GM18867 (cell line): Measurements from ENCODE around the gene THRB.
"Not testable (repeated sequence)": the region's sequence is repeated elsewhere in the genome, so short reads cannot be mapped to it uniquely, and the experiment has no call there.

Experiments
- ATAC-seq: cut with Tn5 transposase; IDR thresholded peaks from one replicate; pipeline ENCODE4 v1.9.1; 2021; ENCODE audit warnings: mild to moderate bottlenecking, moderate library complexity; ENCODE audit not compliant: unreplicated experiment

Gene THRB

DNA sequence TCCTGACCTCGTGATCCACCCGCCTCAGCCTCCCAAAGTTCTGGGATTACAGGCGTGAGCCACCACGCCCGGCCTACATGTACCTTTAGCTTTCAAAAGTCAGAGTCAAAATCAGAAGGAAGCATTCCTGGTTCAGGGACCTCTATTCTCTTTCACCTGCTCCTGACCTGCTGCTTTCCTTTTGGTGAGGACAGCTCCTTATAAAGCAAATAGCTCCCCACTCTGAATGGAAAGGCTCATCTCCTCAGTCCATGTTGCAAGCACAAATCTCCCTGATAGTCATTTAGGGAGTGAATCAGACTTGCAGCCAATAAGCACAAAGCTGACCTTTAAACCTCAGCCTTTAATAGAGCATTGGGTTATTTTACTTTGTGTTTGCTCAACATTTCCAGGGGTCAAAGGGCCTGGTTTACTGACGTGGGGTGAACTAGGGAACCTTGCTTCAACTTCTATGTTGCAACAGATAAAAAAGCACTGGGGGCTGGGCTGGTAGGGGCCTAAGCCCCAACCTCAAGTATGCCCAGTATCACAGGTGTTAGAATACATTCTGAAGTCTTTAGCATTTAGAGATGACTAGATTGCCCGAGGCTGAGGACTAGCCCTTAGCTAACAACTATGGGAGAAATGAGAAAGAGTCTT lies 43.1 kb downstream of the THRB start:
- no peak for ATAC-seq

DNA sequence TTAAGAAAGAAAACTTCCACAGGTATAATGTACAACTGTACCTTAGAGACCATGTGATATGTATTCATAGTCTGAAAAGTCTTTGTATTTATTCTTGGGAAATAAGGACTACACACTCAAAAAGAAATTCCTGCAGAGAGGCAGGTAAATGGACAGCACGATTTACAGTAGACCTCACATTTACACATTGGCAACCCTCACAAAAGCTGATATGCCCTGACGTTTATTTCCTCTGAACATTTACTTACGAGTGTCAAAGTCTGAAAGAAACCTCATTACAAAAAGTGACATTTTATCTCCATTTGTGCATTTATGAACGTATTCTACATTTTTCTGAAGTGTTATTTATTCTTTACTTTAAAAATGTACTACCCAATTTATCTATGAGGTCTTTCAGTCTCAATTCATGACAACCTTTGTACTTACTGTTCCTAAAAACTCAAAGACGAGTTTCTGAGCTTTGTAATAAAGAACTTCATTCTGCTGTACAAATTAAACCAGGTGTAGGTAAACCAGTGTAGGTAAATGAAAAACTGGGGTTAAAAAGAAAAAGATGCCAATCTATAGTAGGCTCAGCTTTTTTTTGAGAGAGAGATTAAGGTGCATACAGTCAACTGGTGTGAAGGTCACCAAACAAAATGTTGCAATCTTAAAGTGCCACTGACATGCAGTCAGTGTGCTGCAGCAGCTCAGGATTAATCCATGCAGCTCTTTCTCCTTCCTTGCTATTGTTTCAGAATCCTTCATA lies 44.3 kb downstream of the THRB start:
- ATAC-seq: no peak

DNA sequence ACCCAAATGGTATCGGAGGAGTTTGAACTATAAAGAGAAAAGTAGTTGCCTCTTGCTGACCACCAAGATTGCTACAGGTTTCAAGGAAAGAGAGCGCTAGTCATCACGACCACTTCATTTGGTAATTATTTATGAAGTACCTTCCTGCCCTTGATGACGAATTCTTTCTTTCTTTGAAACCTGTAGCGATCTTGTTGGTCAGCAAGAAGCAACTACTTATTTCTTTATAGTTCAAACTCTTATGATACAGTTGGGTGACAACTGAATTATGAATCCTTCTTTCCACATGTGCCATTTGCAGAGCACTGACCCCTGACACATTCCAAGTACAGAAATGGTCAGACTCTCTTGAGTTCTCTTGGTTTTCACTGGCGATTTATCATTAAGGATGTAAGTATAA lies 46.8 kb downstream of the THRB start:
- ATAC-seq: no peak

DNA sequence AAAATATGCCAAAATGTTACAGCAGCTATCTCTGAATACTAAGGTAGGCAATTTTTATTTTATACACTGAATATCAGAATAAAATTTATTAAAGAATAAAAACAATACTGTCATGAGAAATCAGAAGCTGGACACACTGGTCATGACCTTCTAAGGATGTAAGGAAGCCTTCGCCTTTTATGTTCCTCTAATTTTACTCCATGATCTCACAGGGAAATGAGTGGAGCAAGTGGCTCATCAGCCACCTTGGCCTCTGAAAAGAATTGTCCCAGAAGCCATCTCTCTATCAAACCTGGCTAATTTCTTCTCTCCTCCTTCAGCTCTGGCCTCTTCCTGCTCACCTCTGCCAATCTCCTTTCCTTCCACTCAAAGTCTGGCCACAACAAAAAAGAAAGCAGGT lies 48.6 kb downstream of the THRB start:
- no peak for ATAC-seq

DNA sequence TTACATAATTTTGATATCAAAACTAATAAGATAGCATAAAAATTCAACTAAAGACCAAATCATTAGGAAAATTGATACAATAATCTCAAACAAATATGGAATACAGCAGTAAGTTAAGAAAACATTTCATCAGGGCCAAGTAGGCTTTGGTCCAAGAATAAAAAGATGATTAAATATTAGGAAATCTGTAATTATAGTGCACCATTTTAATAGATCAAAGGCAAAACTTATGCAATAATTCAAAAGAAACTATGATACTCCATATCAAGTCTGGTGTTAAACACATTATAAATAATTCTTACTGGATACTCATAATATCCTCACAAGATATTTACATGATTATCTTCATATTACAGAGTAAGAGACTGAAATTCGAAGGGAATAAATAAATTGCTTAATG lies 51.2 kb downstream of the THRB start:
- ATAC-seq: no peak

DNA sequence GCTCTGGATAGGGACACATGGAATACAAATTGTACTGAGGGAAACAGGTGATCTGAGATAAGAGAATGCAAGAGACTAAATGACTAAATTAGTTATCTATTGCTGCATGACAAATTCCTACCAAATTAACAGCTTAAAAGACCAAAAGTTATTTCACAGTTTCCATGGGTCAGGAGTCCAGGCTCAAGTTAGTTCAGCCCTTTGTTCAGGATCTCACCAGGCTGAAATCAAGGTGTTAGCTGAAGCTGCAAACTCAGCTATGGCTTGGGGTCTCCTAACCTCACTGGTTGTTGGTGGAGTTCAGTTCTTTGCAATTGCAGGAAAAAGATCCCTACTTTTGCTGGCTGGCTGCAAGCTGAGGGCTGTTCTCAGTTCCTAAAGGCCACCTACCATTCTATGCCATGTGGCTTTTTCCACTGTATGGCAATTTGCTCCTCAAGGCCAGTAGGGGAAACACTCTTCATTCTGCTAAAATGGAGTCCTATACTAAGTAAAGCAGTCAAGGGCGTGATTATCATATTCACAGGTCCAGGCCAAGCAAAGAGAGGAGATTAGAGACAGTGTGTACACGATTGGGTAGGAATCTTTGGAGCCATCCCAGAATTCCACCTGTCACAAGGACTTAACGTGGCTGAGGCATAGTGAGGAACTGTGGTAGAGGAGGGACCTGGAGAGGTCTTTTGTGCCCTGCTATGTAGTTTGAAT lies 53.7 kb downstream of the THRB start:
- no peak for ATAC-seq

DNA sequence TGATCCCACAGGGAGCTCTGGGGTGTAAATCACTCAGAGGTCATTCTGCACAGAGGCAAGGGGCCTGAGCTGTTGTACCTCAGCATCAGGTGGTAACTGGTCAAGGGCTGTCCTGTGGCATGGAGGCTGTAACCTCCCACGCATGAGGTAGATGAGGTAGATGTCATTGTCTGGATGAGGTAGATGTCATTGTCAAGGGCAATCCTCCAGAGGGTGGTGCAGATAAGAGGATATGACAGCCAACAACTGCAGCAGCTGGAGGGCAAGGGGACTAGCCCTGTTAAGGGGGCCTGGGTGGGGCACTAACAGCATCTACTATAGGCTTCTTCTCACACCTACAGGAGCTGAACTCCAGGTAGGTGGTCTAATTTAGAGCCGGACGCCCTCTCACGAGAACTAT lies 55.6 kb downstream of the THRB start:
- no peak for ATAC-seq

DNA sequence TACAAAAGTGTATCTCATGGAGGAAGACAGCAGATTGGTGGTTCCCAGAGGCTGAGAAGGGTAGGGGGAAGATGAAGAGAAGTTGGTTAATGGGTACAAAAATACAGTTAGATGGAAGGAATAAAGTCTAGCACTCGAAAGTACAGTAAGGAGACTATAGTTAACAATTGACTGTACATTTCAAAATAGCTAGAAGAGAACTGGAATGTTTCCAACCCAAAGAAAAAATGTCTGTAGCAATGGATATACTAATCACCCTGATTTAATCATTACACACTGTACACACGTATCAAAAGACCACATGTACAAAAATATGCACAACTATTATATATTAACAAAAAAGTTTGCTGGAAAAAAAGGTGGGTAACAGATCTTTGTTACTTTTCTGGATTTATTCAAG lies 57.3 kb downstream of the THRB start:
- no peak for ATAC-seq

DNA sequence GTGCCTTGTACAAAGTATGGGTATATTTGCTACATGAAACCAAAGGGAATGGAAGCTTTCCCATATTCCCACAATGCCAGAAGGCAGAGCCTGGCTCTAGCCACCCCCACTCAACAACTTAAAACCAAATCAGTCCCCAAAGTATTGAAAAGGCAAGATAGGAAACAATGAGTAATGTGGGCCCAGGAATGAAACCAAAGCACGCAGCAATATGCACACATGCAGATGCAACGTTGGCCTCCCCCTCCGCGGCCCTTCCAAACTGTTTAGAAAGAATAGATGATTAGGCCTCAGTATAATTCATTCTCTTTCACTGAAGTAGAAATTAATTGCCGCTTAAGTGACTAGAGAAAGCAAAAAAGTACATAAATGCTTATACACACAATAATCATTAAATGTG lies 59.1 kb downstream of the THRB start:
- no peak for ATAC-seq

DNA sequence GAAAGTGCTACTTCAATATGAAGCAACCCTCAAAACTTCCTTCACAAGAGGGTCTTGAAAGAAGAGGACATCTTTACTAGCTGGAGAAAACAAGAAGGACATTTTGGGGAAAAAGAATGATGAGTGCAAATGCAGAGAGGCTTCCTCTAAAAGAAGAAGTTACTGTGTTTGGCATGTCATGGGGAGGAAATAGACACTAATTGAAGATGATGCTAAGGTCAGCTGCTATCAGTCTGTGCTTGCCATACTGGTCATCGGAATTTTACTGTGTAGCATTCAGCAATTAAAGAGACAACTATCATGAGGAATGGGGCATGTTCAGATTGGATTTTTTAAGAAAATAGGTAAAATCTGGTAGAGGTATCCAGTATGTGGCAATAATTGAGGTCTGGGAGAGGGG lies 60.0 kb downstream of the THRB start:
- no peak for ATAC-seq

DNA sequence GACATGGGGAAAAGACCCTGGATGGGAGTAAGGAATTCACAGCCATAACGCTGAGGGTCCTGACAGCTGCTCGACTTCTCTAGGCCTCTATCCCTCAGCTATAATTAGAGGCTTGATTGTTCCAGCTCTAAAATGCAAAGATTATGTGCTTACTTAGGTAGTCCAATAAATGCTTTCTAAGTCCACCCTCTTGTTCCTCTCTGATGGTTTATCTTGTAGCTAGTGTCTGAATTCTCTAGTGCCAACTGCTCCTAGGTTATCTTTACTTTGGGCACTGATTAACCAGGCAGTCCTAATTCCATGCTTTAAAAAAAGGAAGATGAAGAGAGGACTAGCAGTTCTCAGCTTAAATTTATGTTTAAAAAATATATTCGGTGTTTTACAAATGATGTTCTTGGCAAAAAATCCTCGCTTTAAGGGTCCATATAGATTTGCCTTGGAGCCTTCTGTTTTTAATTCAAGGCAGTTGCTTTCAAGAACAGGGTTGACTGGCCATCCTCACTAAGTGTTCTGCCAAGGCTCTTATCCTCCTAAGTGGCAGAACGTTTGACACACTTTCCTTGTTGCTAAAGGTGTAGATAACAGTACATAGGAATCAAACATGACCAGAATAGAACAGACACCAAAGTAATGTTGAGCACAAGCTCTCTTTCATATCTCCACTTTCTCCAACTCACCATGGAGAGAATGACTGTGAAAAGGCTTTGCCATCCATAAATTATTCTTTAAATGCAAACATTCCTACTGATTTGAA lies 60.6 kb downstream of the THRB start:
- no peak for ATAC-seq

DNA sequence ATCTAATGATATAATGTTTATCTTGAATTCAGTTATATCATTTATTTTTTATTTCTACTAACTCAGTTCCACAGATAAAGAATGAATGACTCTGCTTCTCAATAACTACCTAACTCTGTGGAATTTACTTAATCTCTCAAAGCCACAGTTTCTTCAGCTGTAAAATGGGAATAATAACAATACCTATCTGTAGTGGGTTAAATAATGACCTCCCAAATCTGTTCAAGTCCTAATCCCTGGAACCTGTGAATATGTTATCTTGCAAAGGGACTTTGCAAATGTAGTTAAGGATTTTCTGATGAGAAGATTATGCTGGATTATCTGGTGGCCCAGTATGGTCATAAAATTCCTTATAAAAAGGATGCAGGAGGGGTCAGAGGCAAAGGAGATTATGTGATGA lies 61.7 kb downstream of the THRB start:
- no peak for ATAC-seq

DNA sequence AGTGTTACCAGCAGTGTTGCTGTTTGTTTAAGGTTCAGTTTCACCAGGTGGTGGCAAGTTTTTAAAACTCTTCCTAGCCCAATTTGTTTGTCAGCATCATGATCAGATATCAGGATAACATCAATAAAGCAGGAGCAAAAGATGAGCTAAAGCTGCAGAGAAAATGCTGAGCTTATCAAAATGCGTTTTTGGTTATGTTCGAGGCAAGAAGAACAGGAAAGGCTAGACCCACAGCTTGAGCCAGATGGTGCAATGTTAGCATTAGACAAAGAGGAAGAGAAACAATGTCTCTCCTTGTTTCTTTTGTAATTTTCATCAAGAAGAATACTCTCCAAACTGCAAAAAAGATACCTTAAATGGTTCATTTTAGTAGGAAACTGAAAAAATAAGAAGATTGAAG lies 66.2 kb downstream of the THRB start:
- no peak for ATAC-seq

DNA sequence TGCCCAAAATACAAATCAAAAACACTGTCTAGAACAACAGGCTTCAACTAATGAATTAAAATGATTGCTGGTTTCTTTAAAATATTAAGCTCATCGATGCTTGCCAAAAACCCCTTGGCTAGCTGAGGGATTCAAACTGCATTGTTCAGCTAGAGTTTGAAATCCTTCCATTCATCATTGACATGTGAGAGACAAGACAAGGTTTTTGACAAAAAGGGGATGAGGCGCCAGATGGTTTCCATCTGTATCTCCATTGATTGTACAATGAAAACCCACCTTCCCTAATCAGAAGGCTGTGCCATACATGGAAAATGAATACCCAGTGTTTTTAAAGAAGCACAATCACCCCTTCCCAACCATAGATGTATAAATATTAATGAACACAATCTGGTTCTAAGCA lies 67.8 kb downstream of the THRB start:
- no peak for ATAC-seq

DNA sequence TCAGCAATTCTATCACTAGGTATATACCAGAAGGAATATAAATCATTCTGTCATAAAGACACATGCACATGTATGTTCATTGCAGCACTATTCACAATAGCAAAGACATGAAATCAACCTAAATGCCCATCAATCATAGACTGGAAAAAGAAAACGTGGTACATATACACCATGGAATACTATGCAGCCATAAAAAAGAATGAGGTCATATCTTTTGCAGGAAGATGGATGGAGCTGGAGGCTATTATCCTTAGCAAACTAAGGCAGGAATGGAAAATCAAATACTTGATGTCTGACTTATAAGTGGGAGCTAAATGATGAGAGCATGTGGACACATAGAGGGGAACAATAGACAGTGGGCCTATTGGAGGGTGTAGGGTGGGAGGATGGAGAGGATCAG lies 73.8 kb downstream of the THRB start:
- ATAC-seq: not testable (repeated sequence)

DNA sequence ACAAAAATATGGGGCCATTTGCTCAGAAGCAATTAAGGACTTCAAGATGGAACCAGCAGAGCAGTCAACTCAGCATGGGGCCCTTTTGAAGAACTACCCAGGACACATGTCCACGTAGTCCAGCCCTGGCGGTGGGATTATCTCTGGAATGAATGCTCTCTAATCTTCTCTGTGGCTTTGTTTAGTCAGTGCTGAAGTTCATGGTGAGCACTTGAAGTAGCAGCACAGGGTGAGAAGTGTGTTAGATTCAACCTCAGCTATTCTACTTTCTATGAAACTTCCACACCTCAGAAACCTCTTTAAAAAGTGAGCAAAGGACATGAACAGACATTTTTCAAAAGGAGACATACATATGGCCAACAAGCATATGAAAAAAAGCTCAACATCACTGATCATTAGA lies 74.4 kb downstream of the THRB start:
- ATAC-seq: peak; percentile 64

DNA sequence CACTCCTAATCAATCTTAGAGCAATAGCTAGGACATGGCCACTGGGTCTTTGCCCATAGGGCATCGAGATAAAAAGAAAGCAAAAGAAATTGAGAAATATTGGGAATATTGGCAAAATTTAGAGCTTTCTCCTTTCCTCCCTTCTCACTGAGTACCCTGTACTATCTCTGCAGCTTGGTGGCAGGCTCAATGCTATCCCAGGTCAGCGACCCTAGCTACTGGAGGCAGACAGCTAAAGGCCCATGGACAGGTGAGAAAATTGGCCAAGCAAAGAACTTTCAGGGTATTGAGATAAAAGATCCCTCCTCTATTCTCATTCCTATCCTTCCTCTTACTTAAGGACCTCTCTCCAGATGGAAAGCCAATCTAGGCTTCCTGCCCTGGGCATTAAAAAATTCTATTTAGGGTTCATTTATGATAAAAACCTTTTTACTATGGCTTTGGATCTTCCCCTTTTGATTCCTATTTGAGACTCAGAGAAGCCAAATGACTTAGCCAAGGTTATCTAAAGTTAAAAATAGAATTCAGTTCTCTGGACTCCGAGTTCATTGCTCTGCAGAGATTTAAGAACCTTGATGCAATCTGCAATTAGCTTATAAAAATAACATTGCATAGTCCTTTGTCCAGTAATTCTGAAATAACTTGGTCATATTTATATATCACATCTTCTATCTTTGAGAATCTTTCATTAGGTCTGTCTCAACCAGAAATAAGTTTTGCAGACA lies 75.4 kb downstream of the THRB start:
- ATAC-seq: no peak

DNA sequence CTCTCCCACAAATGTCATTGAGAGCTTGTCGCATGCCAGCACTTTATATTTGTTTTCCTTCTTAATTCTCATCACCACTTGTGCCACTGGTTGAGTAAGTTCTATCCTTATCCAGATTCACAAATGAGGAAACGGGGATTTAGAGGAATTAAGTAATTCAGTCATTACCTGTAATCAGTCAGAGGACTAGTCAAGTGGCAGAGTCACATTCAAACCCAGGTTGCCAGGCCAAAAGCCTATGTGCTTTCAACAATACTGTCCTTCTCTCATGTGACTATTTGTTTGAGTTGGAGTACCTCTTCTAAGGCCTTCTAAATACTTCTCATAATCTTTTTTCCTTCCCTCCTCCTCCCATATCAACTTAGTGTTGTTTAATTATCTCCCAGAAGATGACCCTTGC lies 76.9 kb downstream of the THRB start:
- ATAC-seq: no peak

DNA sequence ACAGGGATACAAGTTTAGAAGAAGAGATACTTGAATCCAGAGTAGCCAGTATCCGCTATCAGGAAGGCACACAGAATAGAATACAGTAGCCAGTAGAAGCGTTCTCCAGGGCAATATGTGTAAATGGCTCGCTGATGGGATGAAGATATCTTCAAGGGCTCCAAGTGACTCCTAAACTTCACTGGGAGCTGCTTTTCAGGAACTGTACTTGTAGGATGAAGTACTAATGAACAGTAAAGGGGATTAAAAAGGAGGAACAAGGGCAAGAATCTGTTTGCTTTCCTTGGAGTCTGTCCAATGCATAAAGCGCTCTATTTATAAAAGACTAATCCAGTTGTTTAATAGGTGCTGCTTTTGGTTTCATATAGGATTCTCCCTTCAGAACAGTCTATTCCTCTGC lies 78.4 kb downstream of the THRB start:
- ATAC-seq: no peak

DNA sequence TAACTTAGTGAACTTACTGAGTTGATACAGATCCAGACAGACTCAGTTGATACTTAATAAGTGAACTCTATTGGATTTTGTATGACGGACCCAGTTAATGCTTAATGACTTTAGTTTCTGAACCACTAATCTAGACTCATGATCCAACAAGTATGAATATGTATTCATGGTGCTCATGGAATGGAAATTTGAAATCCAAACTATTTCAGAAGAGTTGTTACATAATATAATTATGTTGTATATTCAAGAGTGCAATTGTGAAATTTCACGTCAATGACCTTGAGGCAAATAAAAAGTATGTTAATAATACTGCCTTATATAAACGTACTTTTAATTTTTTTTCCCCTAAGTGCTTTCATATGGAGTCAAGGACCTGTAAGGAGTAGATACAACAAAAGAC lies 78.8 kb downstream of the THRB start:
- ATAC-seq: no peak

DNA sequence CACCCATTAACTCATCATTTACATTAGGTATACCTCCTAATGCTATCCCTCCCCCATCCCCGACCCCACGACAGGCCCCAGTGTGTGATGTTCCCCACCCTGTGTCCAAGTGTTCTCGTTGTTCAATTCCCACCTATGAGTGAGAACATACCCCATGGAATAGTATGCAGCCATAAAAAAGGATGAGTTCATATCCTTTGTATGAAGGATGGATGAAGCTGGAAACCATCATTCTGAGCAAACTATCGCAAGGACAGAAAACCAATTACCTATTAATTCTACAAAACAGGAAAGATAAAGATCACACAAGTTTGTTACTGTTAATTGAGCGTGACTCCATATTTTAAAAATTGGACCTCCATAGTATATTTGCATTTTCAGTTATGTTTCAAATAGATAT lies 81.0 kb downstream of the THRB start:
- not testable (repeated sequence) for ATAC-seq
